ENCODE results near the gene DYSF.

DYSF gene

DNA sequence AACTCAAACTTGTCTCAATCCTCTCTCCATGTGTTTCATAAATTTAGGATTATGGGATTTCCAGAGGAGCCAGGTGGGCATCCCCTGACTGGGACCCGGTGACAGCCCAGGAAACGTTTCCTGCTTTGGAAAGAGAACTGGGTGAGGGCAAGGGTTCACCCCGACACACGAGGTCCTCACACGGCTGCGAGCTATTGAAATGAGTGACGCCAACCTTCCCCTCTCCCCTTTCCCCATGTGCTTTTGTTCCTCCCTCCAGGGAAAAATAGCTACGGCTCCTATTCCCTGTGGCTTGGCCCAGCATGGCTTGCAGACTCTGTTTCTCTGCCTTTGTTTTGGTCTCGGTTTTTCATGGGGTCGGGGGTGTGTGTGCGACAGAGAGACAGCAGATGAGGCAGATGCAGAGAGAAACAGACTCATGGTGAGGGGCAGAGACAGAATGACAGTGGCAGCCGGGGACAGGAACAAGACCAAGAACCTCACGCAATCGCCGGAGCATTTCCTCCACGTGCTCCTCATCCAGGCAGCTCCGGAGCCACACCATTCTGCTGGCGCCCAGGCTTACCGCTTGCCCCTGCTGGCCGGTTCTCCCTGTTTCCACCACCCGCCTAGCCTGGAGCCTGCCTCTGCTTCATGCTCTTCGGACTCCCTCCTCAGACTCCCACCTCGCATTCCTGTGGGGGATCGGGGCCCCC lies 238.5 kb downstream of the DYSF start:
- DNase-seq (ENCODE audit: low read depth), result no peak

DNA sequence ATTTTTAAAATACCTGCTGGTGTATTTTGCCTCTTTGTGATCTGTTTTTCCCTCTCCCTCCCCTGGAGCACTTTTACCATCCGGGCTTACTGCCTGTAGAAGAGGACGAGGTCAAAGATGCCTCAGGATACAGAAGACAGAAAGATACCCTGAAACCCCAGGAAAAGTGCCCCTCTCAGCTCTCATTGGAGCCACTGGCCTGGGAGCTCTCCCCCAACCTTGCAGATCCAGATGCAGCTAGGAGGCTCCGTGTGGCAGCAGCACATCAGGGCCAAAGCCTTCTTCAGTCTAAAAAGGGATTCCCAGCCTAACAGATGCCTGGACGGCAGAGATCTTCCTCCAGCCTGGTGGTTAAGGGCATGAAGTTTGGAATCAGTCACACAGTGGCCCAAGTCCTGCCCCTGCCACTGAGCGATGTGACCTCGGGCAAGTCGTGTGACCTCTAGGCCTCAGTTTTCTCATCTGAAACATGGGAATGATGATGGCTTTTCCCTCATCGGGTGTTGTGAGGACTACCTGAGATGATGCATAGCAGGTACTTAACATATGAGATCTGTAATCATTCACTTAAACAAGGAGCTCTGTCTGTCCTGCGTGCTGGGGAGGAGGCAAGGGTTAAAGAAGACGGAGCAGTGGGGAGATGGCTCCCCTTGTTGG lies 239.4 kb downstream of the DYSF start:
- DNase-seq (ENCODE audit: low read depth), result no peak

DNA sequence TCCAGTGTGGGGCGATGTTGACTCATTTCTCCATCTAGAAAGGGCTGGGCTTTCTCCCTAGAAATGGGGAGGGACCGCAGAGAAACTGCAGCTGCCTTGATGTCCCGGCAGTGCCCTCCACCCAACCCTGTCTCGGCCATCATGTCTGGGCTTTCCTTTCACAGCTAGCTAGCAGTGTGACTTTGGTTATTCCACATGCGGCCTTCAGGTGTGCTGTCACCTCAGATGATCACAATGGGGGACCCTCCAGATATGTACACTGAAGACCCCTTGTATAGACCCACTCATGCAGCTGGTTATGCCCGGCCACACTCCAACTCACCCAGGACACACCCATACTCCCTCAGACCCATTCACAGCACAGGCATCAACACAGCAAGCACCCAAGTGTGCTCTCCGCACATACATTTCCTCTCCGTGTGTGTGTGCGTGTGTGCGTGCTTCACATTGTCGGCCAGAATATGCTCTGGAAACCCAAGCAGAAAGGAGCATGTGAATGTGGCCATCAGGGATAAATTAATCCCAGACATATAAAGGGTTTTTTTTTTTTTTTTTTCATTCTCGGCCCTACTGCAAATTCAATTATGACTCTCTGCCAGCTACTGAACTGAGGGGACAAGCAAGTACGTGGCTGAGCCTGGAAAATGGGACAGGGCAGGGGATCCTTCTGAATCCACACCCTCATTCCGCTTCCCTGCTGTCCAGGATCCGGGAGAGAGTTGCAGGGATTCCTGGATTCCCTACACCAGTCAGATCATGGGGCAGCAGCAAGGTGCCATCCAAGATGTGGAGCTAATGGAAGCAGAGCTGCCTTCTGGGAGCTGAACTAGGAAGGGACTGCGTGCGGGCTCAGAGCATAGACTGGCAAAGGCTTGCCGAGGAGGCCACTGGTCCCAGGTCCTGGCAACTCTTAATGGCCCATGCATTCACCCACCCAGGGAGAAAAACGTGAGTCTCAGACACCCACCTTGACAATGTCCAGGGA lies 240.2 kb downstream of the DYSF start:
- no peak for DNase-seq (ENCODE audit: low read depth)

DNA sequence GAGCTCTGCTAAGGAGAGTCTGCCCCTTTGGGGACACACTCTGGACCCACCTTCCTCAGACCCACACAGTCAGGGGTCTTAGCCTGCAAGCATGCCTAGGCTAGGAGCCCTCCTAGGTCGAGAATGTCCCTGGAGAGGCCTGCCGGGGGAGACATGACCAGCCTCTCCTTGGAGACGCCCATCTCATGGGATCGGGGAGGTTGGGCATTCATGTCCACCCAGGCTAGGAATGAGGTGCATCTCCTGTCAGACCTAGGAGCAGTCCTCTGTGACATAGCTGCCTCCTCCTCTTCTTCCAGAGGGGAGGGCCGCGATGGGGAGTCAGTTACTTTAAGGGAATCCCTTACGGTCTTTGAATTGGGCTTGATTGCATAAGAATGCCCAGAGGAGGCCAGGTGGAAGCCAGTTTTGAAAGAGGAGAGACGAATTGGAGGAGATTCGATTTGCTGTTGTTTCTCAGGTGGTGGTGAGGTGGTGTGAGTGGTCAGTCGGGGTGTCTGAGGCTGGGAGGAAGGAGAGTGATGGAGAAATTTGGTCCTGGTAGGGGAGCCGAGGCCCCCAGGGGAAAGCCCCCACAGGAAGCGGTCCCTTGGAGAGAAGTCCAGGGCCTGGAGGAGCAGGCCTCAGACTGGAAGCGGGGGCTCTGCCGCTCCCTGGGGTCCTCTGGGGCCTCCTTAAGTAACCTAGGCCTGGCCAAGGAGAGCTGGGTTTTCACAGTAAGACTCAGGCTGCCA lies 241.3 kb downstream of the DYSF start:
- DNase-seq (ENCODE audit: low read depth), result no peak

DNA sequence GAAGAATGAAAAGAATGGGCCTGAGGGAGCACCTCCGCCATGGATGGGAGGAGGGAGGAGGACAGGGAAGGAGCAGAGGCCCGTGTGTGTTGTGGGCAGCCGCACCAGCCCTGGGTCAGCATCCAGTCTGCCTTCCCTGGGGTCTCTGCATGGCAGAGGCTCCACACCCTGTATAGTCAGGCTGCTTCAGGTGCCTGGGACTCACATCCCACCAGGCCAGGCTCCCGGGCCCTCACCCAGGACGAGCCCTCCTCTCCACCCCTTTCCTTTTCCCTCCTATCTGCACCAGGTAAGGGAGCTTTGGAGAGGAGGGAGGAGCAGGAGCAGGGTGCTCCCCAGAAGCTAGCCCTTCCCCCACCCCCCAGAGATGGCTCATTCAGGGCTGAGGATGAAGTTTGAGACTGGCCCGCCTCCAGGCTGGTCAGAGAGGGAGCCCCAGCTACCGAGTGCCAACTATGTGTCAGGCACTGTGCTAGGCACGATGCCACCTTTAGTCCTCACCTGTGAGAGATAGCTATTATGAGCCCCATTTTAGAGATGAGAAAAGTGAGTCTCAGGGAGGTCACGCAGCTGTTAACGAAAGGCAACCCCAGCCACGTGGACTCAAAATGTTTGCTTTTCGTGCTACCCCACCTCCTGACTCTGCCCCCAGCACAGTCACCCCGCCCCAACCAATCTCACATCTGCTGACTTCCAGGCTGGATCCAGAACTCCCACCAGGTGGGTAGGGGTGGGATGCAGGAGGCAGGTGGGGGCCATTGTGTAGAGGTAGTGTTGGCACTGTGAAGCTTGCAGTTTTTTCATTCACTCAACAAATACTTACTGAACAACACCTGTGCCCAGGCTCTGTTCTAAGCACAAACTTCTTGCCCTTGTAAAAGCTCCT lies 242.1 kb downstream of the DYSF start:
- no peak for DNase-seq (ENCODE audit: low read depth)

DNA sequence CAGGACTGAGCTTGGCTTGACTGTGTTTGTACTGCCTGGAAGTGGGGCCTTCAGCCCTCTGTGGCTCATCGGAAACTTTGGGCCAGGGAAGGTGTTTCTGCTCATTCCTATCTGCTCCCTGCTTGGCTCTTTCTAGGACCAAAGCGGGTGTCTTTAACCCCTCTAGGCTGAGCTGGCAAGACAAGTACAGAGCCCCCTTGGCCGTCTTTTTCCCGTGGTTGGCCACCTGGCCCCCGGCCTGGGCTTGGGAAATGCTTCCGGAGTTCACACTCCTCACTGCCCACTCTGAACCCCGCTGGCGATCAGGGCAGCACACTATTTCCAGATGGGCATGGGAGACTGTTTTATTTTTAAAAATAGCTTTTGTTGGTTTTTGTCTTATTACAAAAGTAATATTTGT lies 243.0 kb downstream of the DYSF start:
- no peak for DNase-seq (ENCODE audit: low read depth)

DNA sequence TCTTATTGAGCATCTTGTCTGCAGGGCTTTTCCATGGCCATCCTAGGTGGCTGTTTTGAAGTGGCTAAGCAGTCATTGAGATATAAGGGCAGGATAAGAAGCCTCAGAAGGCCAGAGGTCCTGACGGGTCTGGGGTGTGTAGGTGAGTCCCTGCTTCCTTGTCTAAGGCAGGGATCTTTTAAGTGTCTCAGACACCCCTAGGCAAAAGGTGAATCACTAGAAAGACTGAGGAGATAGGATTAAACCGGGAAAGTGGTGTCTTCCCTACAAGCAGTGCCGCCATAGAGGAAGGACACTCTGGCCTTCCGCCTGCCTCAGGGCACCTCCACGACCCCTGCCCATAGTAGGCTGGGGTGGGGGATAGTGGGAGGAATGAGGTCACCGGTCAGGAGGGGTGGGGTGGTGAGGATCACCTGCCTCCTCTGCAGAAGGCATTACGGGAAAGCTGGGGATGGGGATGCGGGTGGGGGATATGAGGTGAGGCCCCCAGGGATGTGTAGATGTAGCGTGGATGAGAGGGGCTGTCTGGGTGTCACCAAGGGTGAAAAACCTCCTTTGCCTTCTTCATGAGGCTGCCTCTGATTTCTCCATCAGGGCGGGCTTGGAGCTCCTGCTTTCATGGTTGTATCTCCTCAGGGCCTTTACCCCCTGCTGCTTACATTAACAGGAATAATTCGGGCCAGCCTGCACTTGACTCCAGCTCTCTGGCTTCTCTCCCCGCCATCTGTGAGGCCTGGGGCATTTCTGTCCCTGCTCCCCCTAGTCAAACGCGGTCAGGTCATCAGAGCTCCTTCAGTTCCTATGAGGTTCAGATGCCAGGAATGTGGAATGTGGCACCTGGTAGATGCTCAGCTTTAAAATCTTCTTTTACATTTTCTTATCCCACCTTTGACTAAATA lies 244.0 kb downstream of the DYSF start:
- no peak for DNase-seq (ENCODE audit: low read depth)

DNA sequence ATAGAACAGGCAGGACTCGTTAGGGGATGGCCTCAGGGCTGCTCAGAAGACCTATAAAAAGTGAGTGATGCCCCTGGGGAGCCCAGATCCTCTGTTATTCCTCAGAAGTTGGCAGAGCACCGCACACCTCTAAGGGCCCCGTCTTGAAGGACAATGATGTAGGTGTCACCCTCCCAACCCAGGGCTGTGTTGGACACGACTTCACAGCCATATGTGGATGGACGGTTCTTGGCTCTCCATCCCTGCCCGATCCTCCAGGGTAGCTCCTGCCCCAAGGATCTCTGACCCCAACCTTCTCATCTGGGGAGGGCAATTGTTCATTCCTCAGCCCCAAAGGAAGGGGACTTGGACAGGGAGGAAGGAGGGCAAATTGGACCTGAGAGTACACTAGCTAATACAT lies 246.1 kb downstream of the DYSF start:
- DNase-seq (ENCODE audit: low read depth), result no peak

DNA sequence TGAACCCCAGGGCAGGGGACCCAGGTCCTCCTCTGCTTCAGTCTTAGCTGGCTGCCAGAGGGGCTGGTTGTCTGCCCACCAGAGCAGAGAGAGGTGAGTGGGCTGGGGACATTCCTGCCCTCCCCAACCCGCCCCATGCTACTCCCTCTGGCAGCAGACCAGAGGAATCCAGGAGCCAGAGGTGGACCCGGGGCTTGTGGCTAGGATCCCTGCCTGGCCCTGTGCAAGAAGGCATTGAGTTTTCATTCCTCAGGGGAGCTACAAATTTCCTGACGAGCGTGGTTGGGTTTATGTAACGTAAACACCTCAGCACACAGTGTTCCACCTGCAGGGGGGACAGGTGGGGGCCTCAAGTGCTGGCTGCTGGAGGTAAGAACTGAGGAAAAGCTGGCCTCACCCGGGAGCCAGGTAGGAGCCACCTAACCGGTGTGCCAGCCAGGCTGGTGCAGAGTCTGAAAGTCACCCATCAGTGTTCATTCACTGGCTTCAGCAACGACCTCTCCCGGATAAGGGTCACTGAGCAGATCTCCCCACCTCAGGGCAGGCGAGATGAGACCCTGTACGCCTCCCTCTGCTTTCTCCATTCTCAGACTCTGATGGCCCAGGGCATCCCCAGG lies 246.8 kb downstream of the DYSF start:
- no peak for DNase-seq (ENCODE audit: low read depth)

DNA sequence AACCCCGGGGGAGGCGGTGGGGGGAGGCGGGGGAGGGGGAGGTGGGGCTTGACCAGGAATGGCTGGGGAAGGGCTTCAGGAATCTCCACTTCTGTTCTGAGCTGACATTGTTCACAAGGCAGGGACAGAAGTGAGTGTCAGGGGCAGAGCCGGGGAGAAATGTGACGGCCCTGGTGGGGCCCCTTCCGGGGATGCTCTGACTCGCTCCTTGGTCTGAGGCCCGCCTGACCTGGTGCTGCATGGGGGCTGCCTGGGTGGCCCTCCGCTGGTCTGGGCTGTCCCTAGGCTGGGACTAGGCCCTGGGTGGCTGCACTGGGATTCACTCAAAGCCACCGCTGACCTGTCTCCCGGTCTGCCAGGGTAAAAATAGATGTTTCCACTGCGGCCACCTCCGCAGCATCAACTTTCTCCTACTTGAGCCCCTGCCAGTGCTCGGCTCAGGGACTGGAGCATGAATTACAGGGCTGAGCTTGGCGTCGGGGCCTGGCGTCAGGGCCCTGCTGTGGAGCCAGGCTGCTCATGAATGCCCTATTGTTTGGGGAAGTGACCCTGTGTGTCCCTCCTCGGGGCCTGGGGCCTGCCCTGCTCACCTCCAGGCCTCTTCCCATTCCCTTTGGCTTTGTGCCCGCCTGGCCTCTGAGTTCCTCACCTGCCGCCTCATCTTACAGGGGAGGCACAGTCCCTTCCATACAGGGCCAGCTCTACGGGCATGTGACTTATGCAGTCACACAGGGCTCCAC lies 247.5 kb downstream of the DYSF start:
- DNase-seq (ENCODE audit: low read depth), result no peak

DNA sequence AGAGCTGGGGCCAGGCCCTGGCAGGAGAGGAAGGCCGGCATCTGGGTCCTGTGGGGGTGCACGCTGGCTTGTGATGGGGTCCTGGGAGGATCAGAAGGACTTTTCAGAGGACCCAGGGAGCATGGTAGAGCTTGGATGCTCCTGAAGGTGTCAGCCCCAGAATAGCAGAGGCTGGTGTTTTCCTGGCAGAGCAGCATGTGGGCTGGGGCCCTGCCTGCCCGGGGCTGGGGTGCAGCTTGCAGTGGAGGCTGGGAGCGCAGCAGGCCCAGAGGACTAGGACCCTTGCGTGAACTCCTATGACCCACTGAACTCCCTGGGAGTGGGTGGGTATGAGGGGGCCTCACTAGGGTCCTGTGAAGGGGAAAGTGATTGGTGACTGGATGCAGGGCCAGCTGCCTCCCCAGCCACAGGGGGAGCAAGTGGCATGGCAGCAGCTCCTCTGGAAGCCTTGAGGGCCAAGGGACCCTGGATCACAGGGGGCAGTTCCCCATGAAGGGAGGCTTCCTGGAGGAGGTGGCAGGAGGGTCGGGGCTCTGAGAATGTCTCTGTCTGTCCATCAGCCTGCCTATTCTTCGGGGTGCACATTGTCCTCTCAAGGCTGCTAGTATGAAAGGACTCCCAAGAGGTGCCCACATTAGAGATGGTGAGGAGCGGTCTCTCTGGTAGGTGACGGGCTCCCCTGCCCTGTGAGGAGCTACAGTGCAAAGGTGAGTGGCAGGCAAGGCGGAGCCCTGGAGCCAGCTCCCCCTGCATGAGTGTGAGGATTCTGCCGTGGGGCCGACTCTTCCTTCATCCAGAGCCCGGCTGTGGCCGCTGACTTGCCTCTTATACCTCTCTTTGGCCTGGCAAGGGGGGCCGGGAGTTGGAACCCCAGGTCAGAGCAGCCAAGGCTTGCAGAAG lies 249.0 kb downstream of the DYSF start:
- no peak for DNase-seq (ENCODE audit: low read depth)

DNA sequence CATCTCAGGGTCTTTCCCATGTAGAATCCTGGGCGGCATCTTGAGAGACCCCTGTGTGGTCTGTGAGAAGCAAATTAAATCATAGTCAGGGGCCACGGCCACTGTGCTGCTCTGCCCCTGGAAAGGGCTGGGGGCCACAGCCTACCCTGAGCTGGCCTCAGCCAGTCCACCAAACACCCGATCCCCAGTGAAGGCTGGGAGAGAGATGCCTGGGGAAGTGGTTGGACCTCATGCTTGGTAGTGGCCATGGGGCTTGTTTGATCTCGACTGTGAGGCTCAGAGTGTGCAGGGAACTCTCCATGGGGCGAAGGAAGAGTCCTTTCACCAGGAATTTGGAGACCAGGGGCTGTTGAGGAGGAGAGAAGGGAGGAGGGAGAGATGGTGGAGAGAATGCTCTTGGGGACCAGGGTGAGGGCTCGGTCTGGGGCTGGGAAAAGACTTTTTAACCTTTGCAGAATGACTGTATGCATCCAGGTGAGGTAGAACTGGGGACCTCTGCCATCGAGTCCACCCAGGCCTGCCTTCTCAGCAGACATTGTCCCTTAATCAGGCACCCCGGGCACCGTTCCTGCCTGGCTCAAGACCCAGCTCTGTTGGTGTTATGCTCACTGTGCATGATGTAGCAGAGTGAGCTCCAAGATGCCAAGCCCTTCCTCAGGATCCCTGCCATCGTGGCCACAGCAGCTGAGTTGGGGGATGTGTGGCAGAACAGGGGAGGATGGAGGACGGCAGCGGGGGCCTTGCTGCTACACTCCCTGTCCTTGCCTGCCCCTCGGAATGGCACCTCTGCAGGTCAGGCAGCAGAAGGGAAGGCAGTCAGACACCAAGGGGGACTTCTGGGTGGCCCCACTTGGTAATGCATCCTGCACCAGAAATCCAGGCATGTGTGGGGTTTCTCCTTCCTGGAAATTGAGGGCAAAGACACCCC lies 249.9 kb downstream of the DYSF start:
- no peak for DNase-seq (ENCODE audit: low read depth)

DNA sequence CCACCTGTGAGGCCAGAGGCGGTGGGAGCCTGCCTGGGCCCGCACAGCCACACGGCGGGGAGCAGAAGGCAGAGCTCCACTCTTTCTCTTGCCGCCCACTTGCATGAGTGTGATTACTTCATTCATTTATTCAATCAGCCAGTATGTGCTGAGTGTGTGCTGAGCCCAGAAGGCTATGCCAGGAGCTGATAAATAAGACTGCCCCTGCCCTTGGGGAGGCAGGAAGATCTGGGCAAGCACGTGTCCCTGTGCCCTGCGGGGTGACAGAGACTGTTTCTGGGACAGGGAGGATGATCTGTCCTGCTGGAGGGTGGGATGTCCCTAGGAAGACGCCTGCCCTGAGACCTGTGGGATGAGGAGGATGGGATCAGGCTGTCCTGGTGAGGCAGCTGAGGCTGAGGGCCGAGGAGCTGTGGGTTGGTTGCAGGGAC lies 250.8 kb downstream of the DYSF start:
- no peak for DNase-seq (ENCODE audit: low read depth)

DNA sequence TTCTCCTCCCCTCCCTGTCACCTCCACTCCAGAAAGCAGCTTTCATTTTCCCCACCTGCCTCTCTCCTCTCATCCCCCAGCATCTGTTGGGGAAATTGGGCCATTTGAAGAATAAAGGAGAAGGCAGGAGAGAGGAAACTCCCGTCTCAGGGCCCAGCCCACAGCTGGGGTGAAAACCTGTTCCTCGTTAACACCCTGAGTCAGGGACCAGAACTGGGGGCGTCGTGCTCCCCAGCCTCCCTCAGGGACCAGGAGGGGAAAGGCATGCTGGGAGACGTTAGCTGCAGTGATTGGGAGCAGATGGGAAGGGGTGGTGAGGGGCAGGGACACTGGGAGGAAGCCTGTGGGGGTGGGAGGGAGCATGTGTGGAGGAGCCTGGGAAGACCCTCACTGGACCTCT lies 251.3 kb downstream of the DYSF start:
- no peak for DNase-seq (ENCODE audit: low read depth)

DNA sequence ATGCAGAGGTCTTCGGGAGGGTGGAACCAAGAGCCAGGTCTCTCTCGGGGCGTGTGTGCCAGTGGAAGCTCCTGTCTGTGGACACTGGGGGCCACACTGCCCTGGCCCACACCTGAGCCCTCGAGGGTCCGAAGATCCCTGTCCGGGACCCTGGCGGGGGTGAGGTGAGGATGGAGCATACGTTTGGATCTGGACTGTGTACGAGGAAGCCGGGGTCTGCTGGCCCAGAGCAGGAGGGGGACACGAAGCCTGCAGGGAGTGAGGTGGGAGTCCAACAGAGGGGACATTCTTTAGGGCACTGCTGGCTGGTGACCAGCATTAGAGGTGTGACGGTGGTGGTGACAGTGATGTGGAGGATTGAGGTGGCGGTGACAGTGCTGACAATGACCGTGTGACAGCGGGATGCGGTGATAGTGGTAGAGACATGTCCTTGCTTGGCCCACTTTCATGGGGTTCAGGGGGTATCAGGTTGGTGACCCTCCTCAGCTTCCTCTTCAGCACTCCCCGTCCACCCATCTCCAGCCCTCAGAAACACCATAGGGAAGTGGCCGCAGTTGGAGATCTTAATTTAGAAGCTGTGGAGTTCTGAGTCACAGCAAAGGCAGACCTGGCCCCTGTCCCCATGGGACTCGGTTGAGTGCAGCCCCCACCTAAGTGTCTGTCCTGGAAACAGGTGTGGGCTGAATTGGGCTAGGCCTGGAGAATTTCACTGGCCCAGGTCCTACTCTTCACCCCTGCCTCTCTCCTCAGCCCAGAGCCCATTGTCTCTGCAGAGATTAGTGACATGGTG lies 252.0 kb downstream of the DYSF start:
- no peak for DNase-seq (ENCODE audit: low read depth)

DNA sequence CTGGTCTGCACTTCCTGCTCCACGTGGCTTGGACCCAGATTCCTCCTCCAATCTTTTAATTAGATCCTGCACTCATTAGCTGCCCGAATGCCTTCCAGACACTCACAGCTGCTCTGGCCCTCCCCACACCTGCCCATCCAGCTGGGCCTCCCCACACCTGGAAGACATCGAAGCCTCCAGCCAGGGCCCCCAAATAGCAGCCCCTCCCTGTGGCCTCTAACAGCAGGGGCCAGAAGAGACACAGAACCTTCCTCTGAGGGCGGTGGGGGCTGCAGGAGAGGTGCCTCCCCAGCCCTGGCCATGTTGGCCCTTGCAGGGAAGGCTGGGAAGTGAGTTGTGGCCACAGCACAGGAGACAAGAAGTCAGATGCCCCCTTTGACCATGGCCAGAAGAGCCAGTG lies 252.8 kb downstream of the DYSF start:
- no peak for DNase-seq (ENCODE audit: low read depth)

Data from stimulated activated CD8-positive, alpha-beta memory T cell treated with anti-CD3 and anti-CD28 coated beads, Interleukin-15, amount 100 ng/mL, for 1 hour (primary cell).